KMS-11 (cell line): Measurements from ENCODE around the gene C9orf153.

Experiments used
- H2AFZ ChIP-seq: fragments of 200-600 bp; sonication (generic); 2 replicates; pipeline ENCODE4 v1.6.1; 2016; ENCODE audit warnings: antibody characterized with exemption, mixed run types, low read depth
- H3K27ac ChIP-seq: fragments of 200-600 bp; sonication (generic); 2 replicates; pipeline ENCODE4 v1.6.1; 2016; ENCODE audit warnings: mild to moderate bottlenecking, mixed run types
- H3K27me3 ChIP-seq: fragments of 200-600 bp; sonication (generic); 2 replicates; pipeline ENCODE4 v1.6.1; 2017; ENCODE audit warnings: mild to moderate bottlenecking, low read depth, mixed run types, moderate library complexity; ENCODE audit not compliant: insufficient read depth
- H3K36me3 ChIP-seq: fragments of 200-600 bp; sonication (generic); 2 replicates; pipeline ENCODE4 v1.6.1; 2017; ENCODE audit warnings: mild to moderate bottlenecking, mixed run types; ENCODE audit not compliant: insufficient read depth
- H3K4me1 ChIP-seq: fragments of 200-600 bp; sonication (generic); 2 replicates; pipeline ENCODE4 v1.6.1; 2016; ENCODE audit warnings: mild to moderate bottlenecking, low read depth, mixed run types; ENCODE audit not compliant: poor library complexity, severe bottlenecking
- H3K4me2 ChIP-seq: fragments of 200-600 bp; sonication (generic); 2 replicates; pipeline ENCODE4 v1.7.0; 2016; ENCODE audit warnings: mild to moderate bottlenecking, mixed run types
- H3K4me3 ChIP-seq: fragments of 200-600 bp; sonication (generic); IDR thresholded peaks from 2 replicates; pipeline ENCODE4 v1.6.1; 2017; ENCODE audit warnings: low read depth, low read length, mixed read lengths; ENCODE audit not compliant: insufficient read depth
- H3K79me2 ChIP-seq: fragments of 200-600 bp; sonication (generic); 2 replicates; pipeline ENCODE4 v1.6.1; 2016; ENCODE audit warnings: low read depth, mixed run types; ENCODE audit not compliant: insufficient read depth
- H3K9ac ChIP-seq: fragments of 200-600 bp; sonication (generic); 2 replicates; pipeline ENCODE4 v1.6.1; 2016; ENCODE audit warnings: mild to moderate bottlenecking, mixed run types
- H4K20me1 ChIP-seq: fragments of 200-600 bp; sonication (generic); 2 replicates; pipeline ENCODE4 v1.6.1; 2016; ENCODE audit warnings: mild to moderate bottlenecking, mixed run types; ENCODE audit not compliant: insufficient read depth
- TF ChIP-seq, protein P1 (sequence below): fragments of 200-600 bp; sonication (generic); conservative IDR thresholded peaks from 2 replicates; pipeline ENCODE4 v1.6.1; 2017; ENCODE audit warnings: low read depth, mild to moderate bottlenecking, antibody characterized with exemption, low read length, moderate library complexity, mixed read lengths

The C9orf153 gene

DNA sequence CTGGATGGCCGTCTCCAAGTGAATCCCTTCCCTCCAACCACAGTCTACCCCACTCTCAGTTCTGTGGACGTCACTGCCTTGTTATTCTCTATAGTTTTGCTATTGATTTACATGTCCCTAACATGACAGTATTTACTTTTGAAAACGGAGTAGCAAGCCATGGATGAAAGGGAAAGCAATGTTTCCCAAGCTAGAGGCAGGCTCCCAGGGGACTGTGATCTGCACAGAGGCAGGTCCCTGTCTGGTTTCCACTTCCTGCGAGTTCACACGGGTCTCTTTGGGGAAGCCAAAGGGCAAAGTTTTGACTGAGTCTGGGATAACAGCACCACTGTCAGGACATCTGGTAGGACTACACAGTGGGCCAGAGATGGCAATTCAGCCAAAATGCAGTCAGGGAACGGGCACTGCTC lies 12.7 kb downstream of the C9orf153 start:
- Histone ChIP-seq H3K9ac (no peak overlapping the region), H2AFZ (no peak overlapping the region), H3K4me2 (no peak overlapping the region), H3K4me3 (no peak overlapping the region), H3K4me1 (no peaks in the 10 kb centered on the region), H3K27me3 (no peaks in the 10 kb centered on the region), H4K20me1 (no peaks in the 10 kb centered on the region), H3K36me3 (no peaks in the 10 kb centered on the region), H3K79me2 (no peaks in the 10 kb centered on the region), H3K27ac (no peak overlapping the region)
- TF ChIP-seq, protein P1, sequence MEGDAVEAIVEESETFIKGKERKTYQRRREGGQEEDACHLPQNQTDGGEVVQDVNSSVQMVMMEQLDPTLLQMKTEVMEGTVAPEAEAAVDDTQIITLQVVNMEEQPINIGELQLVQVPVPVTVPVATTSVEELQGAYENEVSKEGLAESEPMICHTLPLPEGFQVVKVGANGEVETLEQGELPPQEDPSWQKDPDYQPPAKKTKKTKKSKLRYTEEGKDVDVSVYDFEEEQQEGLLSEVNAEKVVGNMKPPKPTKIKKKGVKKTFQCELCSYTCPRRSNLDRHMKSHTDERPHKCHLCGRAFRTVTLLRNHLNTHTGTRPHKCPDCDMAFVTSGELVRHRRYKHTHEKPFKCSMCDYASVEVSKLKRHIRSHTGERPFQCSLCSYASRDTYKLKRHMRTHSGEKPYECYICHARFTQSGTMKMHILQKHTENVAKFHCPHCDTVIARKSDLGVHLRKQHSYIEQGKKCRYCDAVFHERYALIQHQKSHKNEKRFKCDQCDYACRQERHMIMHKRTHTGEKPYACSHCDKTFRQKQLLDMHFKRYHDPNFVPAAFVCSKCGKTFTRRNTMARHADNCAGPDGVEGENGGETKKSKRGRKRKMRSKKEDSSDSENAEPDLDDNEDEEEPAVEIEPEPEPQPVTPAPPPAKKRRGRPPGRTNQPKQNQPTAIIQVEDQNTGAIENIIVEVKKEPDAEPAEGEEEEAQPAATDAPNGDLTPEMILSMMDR, result no peak

DNA sequence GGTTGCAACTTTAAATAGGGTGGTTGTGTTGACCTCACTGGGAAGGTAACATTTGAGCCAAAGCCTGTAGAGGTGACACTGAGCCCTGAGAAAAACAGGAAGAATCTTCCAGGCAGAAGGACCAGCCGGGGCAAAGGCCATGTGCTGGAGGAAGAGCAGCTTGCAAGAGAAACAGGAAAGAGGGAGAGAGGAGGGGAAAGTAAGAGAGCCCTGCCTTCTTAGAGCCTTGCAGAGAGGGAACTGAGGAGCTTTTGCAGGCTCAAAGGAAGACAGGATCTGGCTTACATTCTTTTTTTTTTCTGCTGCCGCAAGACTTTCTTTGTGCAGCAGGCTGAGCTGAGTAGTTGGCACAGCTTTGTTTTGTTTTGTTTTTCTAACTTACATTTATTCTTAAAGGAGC lies 17.4 kb downstream of the C9orf153 start:
- no peaks in the 10 kb centered on the region for H3K79me2 ChIP-seq
- no peak overlapping the region for H3K4me2 ChIP-seq
- H3K9ac ChIP-seq, result no peak overlapping the region
- no peak overlapping the region for H3K4me3 ChIP-seq
- no peaks in the 10 kb centered on the region for H3K36me3 ChIP-seq
- TF ChIP-seq, protein P1, result no peak
- no peaks in the 10 kb centered on the region for H4K20me1 ChIP-seq
- H3K27me3 ChIP-seq, result no peaks in the 10 kb centered on the region
- no peak overlapping the region for H3K27ac ChIP-seq
- no peak overlapping the region for H2AFZ ChIP-seq
- no peaks in the 10 kb centered on the region for H3K4me1 ChIP-seq

DNA sequence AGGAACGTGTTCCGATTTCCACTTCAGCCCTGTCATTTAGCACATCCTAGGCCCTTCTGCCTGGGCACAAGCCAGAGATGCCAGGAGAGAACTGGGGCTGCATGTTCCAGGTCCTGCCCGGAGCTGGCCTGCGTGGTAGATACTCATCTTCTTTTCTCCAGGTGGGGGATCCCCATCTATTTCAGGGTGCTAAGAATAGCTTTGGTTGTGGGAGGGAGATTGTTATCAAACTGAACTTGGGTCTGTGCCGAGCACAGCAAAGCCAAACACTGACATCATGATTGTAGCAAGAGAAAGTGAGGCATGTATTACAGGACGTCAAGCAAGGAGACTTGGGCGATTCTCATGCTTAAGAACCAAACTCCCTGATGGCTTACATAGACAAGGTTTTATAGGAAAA lies 18.2 kb downstream of the C9orf153 start:
- Histone ChIP-seq H2AFZ (no peak overlapping the region), H3K4me1 (no peaks in the 10 kb centered on the region), H3K27ac (no peak overlapping the region), H4K20me1 (no peaks in the 10 kb centered on the region), H3K27me3 (no peaks in the 10 kb centered on the region), H3K36me3 (no peaks in the 10 kb centered on the region), H3K4me2 (no peak overlapping the region), H3K9ac (no peak overlapping the region), H3K4me3 (no peak overlapping the region), H3K79me2 (no peaks in the 10 kb centered on the region)
- TF ChIP-seq, protein P1, result no peak

DNA sequence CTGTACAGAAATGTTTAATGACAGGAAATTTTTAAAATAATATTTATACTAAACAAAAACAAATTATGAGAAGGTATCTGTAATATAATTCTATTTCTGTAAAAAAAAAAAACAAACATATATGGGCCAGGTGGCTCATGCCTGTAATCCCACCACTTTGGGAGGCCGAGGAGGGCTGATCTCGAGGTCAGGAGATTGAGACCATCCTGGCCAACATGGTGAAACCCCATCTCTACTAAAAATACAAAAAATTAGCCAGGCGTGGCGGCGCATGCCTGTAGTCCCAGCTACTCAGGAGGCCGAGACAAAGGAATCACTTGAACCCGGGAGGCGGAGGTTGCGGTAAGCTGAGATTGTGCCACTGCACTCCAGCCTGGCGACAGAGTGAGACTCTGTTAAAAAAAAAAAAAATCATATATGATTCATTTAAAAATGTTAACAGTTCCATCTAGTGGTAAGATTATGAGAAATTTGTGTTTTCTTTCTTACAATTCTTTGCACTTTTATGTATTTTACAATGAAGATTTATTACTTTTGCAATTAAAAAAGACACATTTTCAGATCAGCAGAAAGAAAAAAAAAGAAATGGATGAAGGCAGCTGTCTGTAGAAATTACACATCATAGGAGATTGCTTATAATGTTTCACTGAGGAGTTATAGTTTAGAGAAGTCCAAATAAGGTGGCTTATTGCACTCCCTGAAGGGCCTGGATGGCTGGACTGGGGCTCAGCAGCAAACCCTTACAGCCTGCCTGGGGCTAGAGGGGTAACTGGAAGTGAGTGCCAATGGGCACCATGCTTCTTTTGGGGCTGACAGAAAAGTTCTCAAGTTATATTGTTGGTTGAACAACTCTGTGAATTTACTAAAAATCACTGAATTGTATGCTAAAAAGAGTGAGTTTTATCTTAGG lies 20.3 kb downstream of the C9orf153 start:
- no peak overlapping the region for H3K27ac ChIP-seq
- H3K9ac ChIP-seq, result no peak overlapping the region
- H3K79me2 ChIP-seq, result no peaks in the 10 kb centered on the region
- no peaks in the 10 kb centered on the region for H3K27me3 ChIP-seq
- no peaks in the 10 kb centered on the region for H3K4me1 ChIP-seq
- H3K4me2 ChIP-seq, result no peak overlapping the region
- no peaks in the 10 kb centered on the region for H4K20me1 ChIP-seq
- H2AFZ ChIP-seq, result no peak overlapping the region
- H3K4me3 ChIP-seq, result no peak overlapping the region
- TF ChIP-seq, protein P1, result peak; percentile 37; the same call in 1 of the 2 replicates
- no peaks in the 10 kb centered on the region for H3K36me3 ChIP-seq
